NCI-H2029 (cell line): Measurements from ENCODE around the gene MYDGF.
"Not testable (repeated sequence)": the region's sequence is repeated elsewhere in the genome, so short reads cannot be mapped to it uniquely, and the experiment has no call there.

Experiments used
- DNase-seq: peaks from one replicate; lab custom pipeline; 2025; lab: John Stamatoyannopoulos, UW

The MYDGF gene

GRCh38 chr19:4669723-4670480, at the start of gene MYDGF:
Gene MYDGF, minus strand, starts transcription at chr19:4670342. Its CDS starts 8 bp downstream, at chr19:4670334.
- peak; percentile 85 for DNase-seq

- no peak for DNase-seq
Measured at GRCh38 chr19:4719499-4719866, 49.3 kb upstream of the MYDGF start.

DNA sequence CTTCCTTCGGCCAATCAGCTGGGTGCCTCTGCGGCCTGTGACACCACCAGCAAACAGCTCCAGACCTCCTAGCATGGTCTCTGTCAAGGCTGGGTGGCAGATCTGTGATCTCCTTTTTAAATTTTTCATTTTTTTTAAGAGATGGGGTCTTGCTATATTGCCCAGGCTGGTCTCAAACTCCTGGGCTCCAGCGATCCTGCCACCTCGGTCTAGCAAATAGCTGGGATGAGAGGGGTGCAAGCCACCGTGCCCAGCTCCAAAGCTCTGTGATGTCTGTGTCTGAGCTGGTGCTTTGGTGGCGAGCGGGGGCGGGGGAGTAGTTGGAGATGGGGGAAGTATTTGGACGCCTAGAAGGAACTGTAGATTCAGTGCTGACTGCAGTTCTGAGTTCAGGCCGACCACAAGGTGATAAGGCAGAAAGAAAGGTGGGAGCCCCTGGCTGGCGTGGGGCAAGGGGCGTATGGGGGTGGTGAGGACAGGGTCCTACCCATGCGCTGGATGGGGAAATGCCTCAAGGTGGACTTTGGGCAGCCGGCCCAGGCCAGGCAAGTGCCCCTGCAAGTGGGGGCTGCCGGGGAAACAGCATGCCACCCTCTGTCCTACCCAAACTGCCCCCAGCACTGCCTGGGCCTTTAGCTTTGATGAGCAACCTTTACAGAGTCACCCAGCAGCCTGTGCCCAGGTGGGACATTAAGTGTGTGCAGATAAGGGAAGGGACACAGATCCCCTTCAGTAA, 48.0 kb upstream of the MYDGF start:
- DNase-seq = no peak

- DNase-seq = no peak
Measured at GRCh38 chr19:4717191-4717965, 47.2 kb upstream of the MYDGF start.

DNA sequence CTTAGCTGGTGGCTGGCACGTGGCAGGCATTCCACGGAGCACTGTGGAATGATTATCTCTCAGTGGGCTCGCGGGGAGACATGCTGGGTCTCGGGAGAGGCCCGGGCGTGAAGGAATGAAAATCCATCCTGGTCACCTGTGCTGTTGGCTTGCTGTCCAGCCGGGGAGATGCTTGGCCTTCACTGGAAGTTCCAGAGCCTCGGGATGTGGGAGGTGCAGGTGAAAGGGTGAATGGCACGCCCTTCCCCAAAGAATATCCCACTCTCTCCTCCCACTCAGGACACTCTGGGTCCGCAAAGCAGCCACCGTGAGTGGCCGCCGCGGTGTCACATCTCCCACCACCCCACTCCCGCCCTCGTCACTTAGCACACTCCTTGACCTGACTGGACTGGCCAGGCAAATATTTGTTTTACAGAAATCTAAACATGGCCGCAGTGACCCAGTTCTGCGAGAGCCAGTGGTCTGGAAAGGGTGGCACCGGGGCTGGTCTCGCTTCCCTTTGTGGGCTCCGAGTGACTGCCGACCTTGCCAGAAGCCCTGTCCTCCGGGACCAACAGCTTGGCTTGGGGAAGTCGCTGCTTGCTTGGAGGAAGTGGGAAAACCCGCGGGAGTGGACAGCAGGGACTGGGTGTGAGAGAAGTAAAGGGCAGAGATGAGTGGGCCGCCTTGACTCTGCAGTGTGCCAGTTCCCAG, 45.5 kb upstream of the MYDGF start:
- DNase-seq = no peak

- not testable (repeated sequence) for DNase-seq
Measured at GRCh38 chr19:4715178-4715528, 45.0 kb upstream of the MYDGF start.

GRCh38 chr19:4714016-4714415, 43.9 kb upstream of the MYDGF start:
- no peak for DNase-seq

- no peak for DNase-seq
Measured at GRCh38 chr19:4713384-4713951, 43.3 kb upstream of the MYDGF start.

DNA sequence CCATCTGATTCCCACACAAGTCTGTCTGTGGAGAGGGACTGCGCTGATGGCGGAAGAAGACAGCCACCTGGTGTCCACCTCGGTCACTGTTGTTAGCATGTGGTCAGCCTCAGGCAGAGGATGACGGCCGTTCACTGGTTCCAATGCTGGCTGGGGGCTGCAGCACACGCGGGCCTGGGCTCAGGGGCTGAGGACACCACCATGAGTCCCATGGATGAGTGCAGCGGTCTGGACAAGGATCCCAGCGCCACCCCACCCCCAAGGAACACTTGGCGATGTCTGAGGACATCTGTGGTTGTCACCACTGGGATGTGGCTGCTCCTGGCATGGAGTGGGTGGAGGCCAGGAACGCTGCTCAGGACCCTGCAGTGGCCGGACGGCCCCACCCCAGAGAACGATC, 42.6 kb upstream of the MYDGF start:
- DNase-seq = no peak

DNA sequence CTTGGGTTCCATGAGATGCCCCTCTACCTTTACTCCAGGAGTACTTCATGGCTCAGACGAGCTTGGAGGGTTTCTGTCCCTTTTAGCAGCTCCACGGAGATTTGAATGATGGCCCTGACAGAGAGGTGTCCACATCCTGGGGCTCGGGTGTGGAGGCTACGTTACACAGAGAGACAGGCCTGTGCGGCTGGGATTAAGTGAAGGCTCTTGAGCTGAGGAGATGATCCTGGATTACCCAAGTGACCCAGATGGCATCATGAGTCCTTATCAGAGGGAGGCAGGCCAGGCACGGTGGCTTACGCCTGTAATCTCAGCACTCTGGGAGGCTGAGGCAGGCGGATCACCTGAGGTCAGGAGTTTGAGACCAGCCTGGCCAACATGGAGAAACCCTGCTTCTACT, 41.1 kb upstream of the MYDGF start:
- DNase-seq = no peak

DNA sequence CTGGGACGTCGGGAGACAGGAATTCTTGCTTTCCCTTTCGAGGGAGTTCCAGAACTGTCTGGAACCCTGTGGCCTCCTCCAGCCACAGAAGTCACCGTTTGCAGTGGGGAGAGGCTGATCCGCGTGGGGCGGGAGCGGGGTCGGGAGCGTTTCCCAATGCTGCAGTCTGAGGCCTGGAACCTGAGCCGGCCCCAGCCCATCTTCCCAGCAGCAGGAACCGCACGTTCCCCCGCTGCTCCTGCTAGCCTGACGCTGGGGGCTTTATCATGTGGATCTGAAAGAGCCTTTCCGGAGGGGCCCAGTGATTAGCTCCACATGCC, 40.1 kb upstream of the MYDGF start:
- no peak for DNase-seq

DNA sequence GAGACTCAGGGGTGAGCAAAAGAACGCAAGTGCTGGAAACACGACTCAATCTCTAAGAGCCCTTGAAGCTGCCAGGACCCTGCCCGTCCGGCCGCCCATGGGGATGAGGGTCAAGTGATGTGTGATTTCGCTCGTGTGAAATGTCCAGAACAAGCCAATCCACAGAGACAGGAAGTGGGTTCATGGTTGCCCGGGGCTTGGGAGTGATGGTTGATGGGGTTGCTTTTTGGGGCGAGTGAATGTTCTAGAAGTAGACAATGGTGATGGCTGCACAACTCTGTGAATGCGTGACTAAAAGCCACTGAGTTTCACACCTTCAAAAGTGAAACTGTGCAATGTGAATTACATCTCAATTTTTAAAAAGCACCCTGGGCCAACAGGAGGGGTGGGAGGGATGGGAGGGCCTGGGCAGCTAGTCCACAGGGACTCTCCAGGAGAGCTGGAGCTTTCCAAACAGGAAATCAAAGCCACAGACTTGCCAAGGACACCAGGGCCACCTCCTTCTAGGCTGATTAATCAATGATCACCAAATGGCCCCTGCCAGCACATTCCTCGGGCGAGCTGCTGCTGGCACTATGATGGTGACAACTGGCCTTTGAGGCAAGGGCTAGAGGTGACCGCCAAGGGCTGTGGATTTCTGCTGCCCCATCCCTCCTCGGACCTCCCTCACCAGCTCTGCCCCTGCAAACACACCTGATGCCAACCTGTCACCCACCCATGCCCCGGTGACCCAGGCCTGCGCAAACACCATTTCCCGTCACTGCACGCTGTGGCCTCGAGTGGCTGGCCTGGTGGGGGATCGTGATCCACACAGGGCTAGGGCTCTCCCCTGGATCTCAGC, 39.5 kb upstream of the MYDGF start:
- DNase-seq = no peak

- DNase-seq = no peak
Measured at GRCh38 chr19:4707956-4708650, 38.0 kb upstream of the MYDGF start.

- no peak for DNase-seq
Measured at GRCh38 chr19:4707322-4707721, 37.2 kb upstream of the MYDGF start.

DNA sequence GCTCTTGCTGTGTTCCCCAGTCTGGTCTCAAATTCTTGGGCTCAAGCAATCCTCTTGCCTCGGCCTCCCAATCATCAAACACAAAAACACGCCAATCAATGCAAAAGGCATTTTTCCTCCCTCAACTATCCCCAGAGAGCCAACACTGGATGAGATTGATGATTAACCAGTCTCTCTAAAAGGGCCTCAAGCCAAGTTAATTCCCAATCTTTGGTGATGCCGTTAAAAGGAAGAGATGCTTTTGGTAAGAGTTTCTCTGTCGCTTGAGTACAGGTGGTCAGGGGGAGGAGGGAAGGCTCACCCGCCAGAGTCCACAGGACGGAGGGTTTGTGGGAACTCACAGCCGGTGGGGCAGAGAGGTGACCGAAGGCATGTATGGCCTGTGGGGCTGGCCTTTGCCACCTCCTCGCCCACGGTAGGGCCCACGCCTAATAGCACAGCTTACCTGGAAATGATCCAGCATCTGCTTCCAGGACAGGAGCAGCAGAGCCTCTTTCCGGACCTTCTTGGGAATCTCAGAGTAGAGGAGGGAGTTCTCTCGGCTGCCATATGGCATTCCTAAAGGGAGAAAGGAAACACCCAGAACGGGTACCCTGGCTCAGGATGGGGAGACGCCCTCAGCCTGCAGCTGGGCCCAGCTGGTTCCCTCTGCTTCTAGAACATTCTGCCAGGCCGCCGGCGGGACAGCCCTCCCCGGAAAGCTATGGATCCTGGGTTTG, 35.4 kb upstream of the MYDGF start:
- no peak for DNase-seq

GRCh38 chr19:4704317-4704673, 34.2 kb upstream of the MYDGF start:
- no peak for DNase-seq

- DNase-seq = no peak
Measured at GRCh38 chr19:4703671-4704316, 33.7 kb upstream of the MYDGF start.

GRCh38 chr19:4702764-4703163, 32.6 kb upstream of the MYDGF start:
- no peak for DNase-seq

GRCh38 chr19:4701557-4701956, 31.4 kb upstream of the MYDGF start:
- no peak for DNase-seq

GRCh38 chr19:4700693-4700970, 30.5 kb upstream of the MYDGF start:
- no peak for DNase-seq
